Fibroblast of mammary gland (primary cell): ENCODE data around the gene GTF2F1.

Source experiments
- DNase-seq: peaks from one replicate; pipeline ENCODE4 v3.0.0-alpha.2; 2010; ENCODE audit warnings: low read depth
- H3K4me3 ChIP-seq: 2 replicates; pipeline ENCODE4 v1.5.1; 2011; ENCODE audit warnings: low read depth, mild to moderate bottlenecking, low read length, moderate library complexity; ENCODE audit not compliant: control insufficient read depth
- CTCF ChIP-seq: conservative IDR thresholded peaks from 2 replicates; pipeline ENCODE4 v1.5.1; 2011; ENCODE audit warnings: low read depth, low read length, inconsistent platforms; ENCODE audit not compliant: control insufficient read depth, insufficient read depth

GTF2F1 gene

GRCh38 chr19:6393074-6393982 is at the start of gene GTF2F1:
Gene GTF2F1, minus strand, starts transcription at chr19:6393164. Its CDS starts 169 bp downstream, at chr19:6392995.
- peak within 1 kb of the TSS; percentile 71 for H3K4me3 ChIP-seq
- DNase-seq, result peak; percentile 95
- TF ChIP-seq CTCF, result peak; percentile 7

GRCh38 chr19:6442087-6442688 is 49.2 kb upstream of the GTF2F1 start:
- DNase-seq, result no peak
- no peak for TF ChIP-seq CTCF

GRCh38 chr19:6440905-6441304 is 47.9 kb upstream of the GTF2F1 start:
- no peak for DNase-seq
- H3K4me3 ChIP-seq, result no peak overlapping the region
- no peak for TF ChIP-seq CTCF

More at GRCh38 chr19:6442087-6442688, 49.2 kb upstream of the GTF2F1 start:
- no peak overlapping the region for H3K4me3 ChIP-seq

- no peak overlapping the region for H3K4me3 ChIP-seq
- DNase-seq, result no peak
- no peak for TF ChIP-seq CTCF
Measured at GRCh38 chr19:6439743-6440142, 46.8 kb upstream of the GTF2F1 start.

GRCh38 chr19:6433663-6434062 is 40.7 kb upstream of the GTF2F1 start, which contains the start of gene SLC25A41:
Gene SLC25A41, minus strand, starts transcription at chr19:6433763. Its CDS starts 70 bp downstream, at chr19:6433693.
- TF ChIP-seq CTCF, result no peak

GRCh38 chr19:6433165-6433564 is 40.2 kb upstream of the GTF2F1 start:
- DNase-seq, result no peak
- H3K4me3 ChIP-seq, result no peak overlapping the region
- no peak for TF ChIP-seq CTCF

More at GRCh38 chr19:6433663-6434062, 40.7 kb upstream of the GTF2F1 start, which contains the start of gene SLC25A41:
- no peak within 1 kb of the TSS for H3K4me3 ChIP-seq
- DNase-seq, result no peak
